Retinal pigment epithelial cell (primary cell): ENCODE results near the gene PRRC2C.

Experiments
- DNase-seq: peaks from one replicate; pipeline ENCODE4 v3.0.0-alpha.2; 2010; ENCODE audit warnings: low read depth
- H3K4me3 ChIP-seq: 2 replicates; pipeline ENCODE4 v1.5.1; 2011; ENCODE audit warnings: mild to moderate bottlenecking, low read length, control low read depth, moderate library complexity
- TF ChIP-seq, protein P1 (sequence below): conservative IDR thresholded peaks from 2 replicates; pipeline ENCODE4 v1.5.1; 2011; ENCODE audit warnings: low read depth, low read length, control low read depth, inconsistent platforms

The PRRC2C gene

GRCh38 chr1:171563675-171564074, 78.3 kb downstream of the PRRC2C start:
- TF ChIP-seq, protein P1, sequence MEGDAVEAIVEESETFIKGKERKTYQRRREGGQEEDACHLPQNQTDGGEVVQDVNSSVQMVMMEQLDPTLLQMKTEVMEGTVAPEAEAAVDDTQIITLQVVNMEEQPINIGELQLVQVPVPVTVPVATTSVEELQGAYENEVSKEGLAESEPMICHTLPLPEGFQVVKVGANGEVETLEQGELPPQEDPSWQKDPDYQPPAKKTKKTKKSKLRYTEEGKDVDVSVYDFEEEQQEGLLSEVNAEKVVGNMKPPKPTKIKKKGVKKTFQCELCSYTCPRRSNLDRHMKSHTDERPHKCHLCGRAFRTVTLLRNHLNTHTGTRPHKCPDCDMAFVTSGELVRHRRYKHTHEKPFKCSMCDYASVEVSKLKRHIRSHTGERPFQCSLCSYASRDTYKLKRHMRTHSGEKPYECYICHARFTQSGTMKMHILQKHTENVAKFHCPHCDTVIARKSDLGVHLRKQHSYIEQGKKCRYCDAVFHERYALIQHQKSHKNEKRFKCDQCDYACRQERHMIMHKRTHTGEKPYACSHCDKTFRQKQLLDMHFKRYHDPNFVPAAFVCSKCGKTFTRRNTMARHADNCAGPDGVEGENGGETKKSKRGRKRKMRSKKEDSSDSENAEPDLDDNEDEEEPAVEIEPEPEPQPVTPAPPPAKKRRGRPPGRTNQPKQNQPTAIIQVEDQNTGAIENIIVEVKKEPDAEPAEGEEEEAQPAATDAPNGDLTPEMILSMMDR = no peak
- H3K4me3 ChIP-seq = no peak overlapping the region
- DNase-seq = no peak

- TF ChIP-seq, protein P1 = no peak
- no peak for DNase-seq
- H3K4me3 ChIP-seq = no peak overlapping the region
Observed at GRCh38 chr1:171566467-171566866, 81.1 kb downstream of the PRRC2C start.

DNA sequence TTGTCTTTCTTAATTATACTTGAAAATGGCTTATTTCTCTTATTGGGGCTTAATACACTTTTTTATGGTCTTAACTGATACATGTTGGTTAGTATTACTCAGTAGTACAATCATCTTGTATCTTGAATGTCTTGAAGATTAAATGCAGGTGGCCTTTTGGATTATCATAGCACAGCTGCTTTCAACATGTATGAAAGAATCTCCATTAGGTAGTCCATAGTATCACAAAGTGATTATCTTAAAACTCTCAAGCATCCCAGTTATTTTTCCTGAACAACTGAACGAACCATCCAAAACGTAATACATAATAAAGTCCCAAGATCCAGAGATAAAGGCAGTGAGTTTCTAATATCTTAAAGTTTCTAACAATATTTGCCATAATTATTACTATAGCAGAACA, 85.0 kb downstream of the PRRC2C start:
- H3K4me3 ChIP-seq = no peak overlapping the region
- DNase-seq = no peak
- TF ChIP-seq, protein P1 = no peak

- no peak overlapping the region for H3K4me3 ChIP-seq
- TF ChIP-seq, protein P1 = no peak
- DNase-seq = no peak
Observed at GRCh38 chr1:171576144-171576543, 90.8 kb downstream of the PRRC2C start.

DNA sequence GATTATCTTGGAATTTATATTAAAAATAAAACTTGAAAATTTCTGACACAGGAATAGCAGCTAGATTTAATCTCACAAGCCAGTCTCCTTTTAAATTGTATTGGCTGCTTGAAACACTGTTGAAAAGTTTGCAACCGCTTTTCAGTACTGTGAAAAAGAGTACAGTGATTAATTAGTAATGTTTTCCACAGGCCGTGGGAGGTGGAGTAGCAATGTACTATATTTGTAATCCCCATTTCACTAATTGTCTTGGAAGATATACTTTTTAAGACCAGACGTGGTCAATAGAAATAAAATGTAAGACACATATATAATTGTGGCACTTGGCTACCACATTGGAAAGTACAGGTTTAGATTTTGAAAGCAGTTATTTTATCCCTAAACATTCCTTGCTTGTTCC, 95.9 kb downstream of the PRRC2C start:
- DNase-seq = no peak
- TF ChIP-seq, protein P1 = no peak
- no peak overlapping the region for H3K4me3 ChIP-seq

DNA sequence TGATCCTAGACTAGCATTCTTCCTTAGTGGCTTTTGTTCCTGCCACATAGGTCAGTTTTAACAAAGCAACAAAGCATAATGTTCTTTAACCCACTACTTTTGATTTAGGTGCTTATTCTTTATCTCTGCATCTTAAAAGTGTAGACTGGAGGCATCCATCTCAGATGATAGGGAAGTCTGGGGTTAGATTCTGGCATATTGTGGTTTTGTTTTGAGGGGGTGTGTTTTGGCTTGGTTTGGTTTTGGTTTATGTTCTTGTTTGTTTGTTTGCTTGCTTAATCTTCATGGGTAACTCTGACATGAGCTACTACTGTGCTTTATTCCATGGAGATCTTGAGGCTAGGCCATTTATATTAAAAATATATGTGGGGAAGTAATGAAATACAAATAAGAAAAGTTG, 96.4 kb downstream of the PRRC2C start:
- DNase-seq = no peak
- H3K4me3 ChIP-seq = no peak overlapping the region
- TF ChIP-seq, protein P1 = no peak

DNA sequence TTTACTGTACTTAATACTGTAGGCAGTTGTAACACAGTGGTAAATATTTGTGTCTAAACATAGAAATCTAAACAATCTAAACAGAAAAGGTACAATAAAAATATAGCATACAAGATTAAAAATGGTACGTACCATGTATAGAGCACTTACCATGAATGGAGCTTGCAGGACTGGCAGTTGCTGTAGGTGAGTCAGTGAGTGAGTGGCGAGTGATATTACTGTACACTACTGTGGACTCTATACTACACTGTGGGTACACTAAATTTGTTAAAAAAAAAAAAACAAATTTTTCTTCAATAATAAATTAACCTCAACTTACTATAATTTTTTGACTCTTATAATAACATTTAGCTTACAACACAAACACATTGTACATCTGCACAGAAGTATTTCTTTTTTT, 97.3 kb downstream of the PRRC2C start:
- TF ChIP-seq, protein P1 = no peak
- no peak overlapping the region for H3K4me3 ChIP-seq
- DNase-seq = no peak
